GM23338 (cell line): ENCODE data around the gene TOLLIP. TPM values are rescaled to one million over a fixed set of nuclear protein-coding genes. Genes with fewer than 3 reads are reported as not detected.

Experiments used
- ATAC-seq: fragments of 200-7000 bp; cut with Tn5 transposase; 3 replicates; pipeline ENCODE4 v1.9.1; 2020
- DNase-seq: peaks from one replicate; pipeline ENCODE4 v3.0.0-alpha.2; 2015; ENCODE audit warnings: low spot score
- H2AFZ ChIP-seq: fragments of 200-600 bp; sonication (generic); 2 replicates; pipeline ENCODE4 v1.8.0; 2016; ENCODE audit warnings: antibody characterized with exemption, mild to moderate bottlenecking, moderate library complexity
- H3F3A ChIP-seq: fragments of 200-600 bp; sonication (generic); replicated peaks from 2 replicates; pipeline ENCODE4 v1.8.0; 2017; ENCODE audit warnings: antibody characterized with exemption, mixed run types, low read depth
- H3K27ac ChIP-seq: fragments of 200-600 bp; sonication (generic); 2 replicates; pipeline ENCODE4 v1.6.1; 2016; ENCODE audit warnings: low read depth
- H3K27me3 ChIP-seq: fragments of 200-600 bp; sonication (generic); 2 replicates; pipeline ENCODE4 v1.8.0; 2016; ENCODE audit warnings: mild to moderate bottlenecking, mixed run types, moderate library complexity; ENCODE audit not compliant: insufficient read depth
- H3K36me3 ChIP-seq: fragments of 200-600 bp; sonication (generic); 2 replicates; pipeline ENCODE4 v1.8.0; 2016; ENCODE audit warnings: mild to moderate bottlenecking; ENCODE audit not compliant: insufficient read depth
- H3K4me1 ChIP-seq: fragments of 200-600 bp; sonication (generic); 2 replicates; pipeline ENCODE4 v1.8.0; 2016; ENCODE audit warnings: mild to moderate bottlenecking, moderate library complexity; ENCODE audit not compliant: insufficient read depth
- H3K4me2 ChIP-seq: fragments of 200-600 bp; sonication (generic); 2 replicates; pipeline ENCODE4 v1.7.1; 2017; ENCODE audit warnings: mixed run types
- H3K4me3 ChIP-seq: fragments of 200-600 bp; sonication (generic); 2 replicates; pipeline ENCODE4 v1.6.1; 2016; ENCODE audit warnings: mixed run types
- H3K79me2 ChIP-seq: fragments of 200-600 bp; sonication (generic); replicated peaks from 2 replicates; pipeline ENCODE4 v1.8.0; 2017; ENCODE audit warnings: mild to moderate bottlenecking; ENCODE audit not compliant: insufficient read depth
- H3K9me2 ChIP-seq: fragments of 200-600 bp; sonication (generic); 2 replicates; pipeline ENCODE4 v1.8.0; 2017; ENCODE audit not compliant: insufficient read depth
- H4K20me1 ChIP-seq: fragments of 200-600 bp; sonication (generic); replicated peaks from 2 replicates; pipeline ENCODE4 v1.8.0; 2017; ENCODE audit warnings: mild to moderate bottlenecking; ENCODE audit not compliant: insufficient read depth
- H3K27ac Mint-ChIP-seq: 2 replicates; pipeline ENCODE4 v1.8.0; 2020; ENCODE audit warnings: inconsistent platforms, mild to moderate bottlenecking, moderate library complexity, mixed read lengths
- H3K27me3 Mint-ChIP-seq: 3 replicates; pipeline ENCODE4 v1.8.0; 2022; ENCODE audit warnings: low read depth, mild to moderate bottlenecking, moderate library complexity, mixed read lengths, inconsistent platforms; ENCODE audit not compliant: insufficient read depth, poor library complexity
- H3K36me3 Mint-ChIP-seq: 3 replicates; pipeline ENCODE4 v1.8.0; 2021; ENCODE audit warnings: low read depth, mild to moderate bottlenecking, inconsistent platforms, moderate library complexity, mixed read lengths
- H3K4me1 Mint-ChIP-seq: 3 replicates; pipeline ENCODE4 v1.8.0; 2020; ENCODE audit warnings: mild to moderate bottlenecking, inconsistent platforms, mixed read lengths
- H3K4me3 Mint-ChIP-seq: 3 replicates; pipeline ENCODE4 v1.8.0; 2021; ENCODE audit warnings: moderate library complexity, mild to moderate bottlenecking, inconsistent platforms, mixed read lengths
- H3K9me3 Mint-ChIP-seq: 3 replicates; pipeline ENCODE4 v1.8.0; 2020; ENCODE audit warnings: moderate library complexity, mild to moderate bottlenecking, inconsistent platforms, mixed read lengths
- CREB1 ChIP-seq: fragments of 250-450 bp; sonication (Bioruptor Pico); IDR thresholded peaks from 2 replicates; pipeline ENCODE4 v1.5.0; 2020; ENCODE audit warnings: low read depth, mild to moderate bottlenecking, moderate library complexity
- CTCF ChIP-seq, 2 experiments: fragments of 200-600 bp in 1 of 2; sonication (generic) in 1 of 2; conservative IDR thresholded peaks; 2 replicates each; pipeline versions ENCODE4 v1.5.1 to v1.6.1; 2016 to 2017; ENCODE audit warnings: antibody characterized with exemption in 2 of 2, low read depth in 2 of 2, mild to moderate bottlenecking in 2 of 2, moderate library complexity in 1 of 2
- ETS1 ChIP-seq: IDR thresholded peaks from 2 replicates; pipeline ENCODE4 v1.6.1; 2016; ENCODE audit warnings: antibody characterized with exemption
- EZH2 ChIP-seq: fragments of 200-600 bp; sonication (generic); IDR thresholded peaks from one replicate; pipeline ENCODE4 v1.8.0; 2017; ENCODE audit warnings: antibody characterized with exemption, mild to moderate bottlenecking, low read depth; ENCODE audit not compliant: unreplicated experiment
- JUNB ChIP-seq: IDR thresholded peaks from one replicate; pipeline ENCODE4 v1.6.1; 2016; ENCODE audit warnings: antibody characterized with exemption; ENCODE audit not compliant: unreplicated experiment
- POLR2AphosphoS5 ChIP-seq: IDR thresholded peaks from 2 replicates; pipeline ENCODE4 v1.6.1; 2016; ENCODE audit warnings: antibody characterized with exemption, low read depth
- STAT1 ChIP-seq: IDR thresholded peaks from one replicate; pipeline ENCODE4 v1.6.1; 2016; ENCODE audit warnings: antibody characterized with exemption; ENCODE audit not compliant: unreplicated experiment
- polyA plus RNA-seq: library from polyadenylated mRNA; unstranded; fragments of >200 nt; fragmentation: Nextera tagmentation; extraction: Ambion mirVana; gene quantifications from 2 replicates; pipeline ENCODE4 v1.2.1, GENCODE V29; 2016
- total RNA-seq: library from RNA; depleted of rRNA; stranded (reverse); fragments of >200 nt; shearing (Covaris generic); gene quantifications from 2 replicates; pipeline ENCODE4 v1.2.3, GENCODE V29; 2014
- TF ChIP-seq, protein P1 (sequence below): fragments of 250-450 bp; sonication (Bioruptor Pico); IDR thresholded peaks from 2 replicates; pipeline ENCODE4 v1.5.0; 2020; ENCODE audit warnings: mild to moderate bottlenecking, moderate library complexity
- TF ChIP-seq, protein P2 (sequence below): IDR thresholded peaks from one replicate; pipeline ENCODE4 v1.6.1; 2018; ENCODE audit warnings: antibody characterized with exemption; ENCODE audit not compliant: unreplicated experiment

Gene TOLLIP
- total and polyA plus RNA-seq, 2 experiments from 2014 or later: 13.5 to 18.0 TPM

DNA sequence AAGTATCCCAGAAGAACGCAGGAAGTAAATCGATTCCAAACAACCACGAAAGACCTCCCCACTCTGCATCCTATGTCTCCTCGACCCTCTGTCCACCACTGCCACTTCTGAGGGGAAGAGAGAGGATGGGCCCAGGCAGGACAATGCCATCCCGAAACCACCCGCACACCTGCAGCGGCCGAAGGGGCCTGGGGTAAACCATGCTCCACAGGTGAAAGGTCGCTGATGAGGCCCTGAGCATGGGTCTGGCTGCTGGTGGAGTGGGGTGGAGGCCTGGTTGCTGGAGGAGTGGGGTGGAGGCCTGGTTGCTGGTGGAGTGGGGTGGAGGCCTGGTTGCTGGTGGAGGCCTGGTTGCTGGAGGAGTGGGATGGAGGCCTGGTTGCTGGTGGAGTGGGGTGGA is 13.1 kb downstream of the TOLLIP start (continued):
- TF ChIP-seq, protein P1, sequence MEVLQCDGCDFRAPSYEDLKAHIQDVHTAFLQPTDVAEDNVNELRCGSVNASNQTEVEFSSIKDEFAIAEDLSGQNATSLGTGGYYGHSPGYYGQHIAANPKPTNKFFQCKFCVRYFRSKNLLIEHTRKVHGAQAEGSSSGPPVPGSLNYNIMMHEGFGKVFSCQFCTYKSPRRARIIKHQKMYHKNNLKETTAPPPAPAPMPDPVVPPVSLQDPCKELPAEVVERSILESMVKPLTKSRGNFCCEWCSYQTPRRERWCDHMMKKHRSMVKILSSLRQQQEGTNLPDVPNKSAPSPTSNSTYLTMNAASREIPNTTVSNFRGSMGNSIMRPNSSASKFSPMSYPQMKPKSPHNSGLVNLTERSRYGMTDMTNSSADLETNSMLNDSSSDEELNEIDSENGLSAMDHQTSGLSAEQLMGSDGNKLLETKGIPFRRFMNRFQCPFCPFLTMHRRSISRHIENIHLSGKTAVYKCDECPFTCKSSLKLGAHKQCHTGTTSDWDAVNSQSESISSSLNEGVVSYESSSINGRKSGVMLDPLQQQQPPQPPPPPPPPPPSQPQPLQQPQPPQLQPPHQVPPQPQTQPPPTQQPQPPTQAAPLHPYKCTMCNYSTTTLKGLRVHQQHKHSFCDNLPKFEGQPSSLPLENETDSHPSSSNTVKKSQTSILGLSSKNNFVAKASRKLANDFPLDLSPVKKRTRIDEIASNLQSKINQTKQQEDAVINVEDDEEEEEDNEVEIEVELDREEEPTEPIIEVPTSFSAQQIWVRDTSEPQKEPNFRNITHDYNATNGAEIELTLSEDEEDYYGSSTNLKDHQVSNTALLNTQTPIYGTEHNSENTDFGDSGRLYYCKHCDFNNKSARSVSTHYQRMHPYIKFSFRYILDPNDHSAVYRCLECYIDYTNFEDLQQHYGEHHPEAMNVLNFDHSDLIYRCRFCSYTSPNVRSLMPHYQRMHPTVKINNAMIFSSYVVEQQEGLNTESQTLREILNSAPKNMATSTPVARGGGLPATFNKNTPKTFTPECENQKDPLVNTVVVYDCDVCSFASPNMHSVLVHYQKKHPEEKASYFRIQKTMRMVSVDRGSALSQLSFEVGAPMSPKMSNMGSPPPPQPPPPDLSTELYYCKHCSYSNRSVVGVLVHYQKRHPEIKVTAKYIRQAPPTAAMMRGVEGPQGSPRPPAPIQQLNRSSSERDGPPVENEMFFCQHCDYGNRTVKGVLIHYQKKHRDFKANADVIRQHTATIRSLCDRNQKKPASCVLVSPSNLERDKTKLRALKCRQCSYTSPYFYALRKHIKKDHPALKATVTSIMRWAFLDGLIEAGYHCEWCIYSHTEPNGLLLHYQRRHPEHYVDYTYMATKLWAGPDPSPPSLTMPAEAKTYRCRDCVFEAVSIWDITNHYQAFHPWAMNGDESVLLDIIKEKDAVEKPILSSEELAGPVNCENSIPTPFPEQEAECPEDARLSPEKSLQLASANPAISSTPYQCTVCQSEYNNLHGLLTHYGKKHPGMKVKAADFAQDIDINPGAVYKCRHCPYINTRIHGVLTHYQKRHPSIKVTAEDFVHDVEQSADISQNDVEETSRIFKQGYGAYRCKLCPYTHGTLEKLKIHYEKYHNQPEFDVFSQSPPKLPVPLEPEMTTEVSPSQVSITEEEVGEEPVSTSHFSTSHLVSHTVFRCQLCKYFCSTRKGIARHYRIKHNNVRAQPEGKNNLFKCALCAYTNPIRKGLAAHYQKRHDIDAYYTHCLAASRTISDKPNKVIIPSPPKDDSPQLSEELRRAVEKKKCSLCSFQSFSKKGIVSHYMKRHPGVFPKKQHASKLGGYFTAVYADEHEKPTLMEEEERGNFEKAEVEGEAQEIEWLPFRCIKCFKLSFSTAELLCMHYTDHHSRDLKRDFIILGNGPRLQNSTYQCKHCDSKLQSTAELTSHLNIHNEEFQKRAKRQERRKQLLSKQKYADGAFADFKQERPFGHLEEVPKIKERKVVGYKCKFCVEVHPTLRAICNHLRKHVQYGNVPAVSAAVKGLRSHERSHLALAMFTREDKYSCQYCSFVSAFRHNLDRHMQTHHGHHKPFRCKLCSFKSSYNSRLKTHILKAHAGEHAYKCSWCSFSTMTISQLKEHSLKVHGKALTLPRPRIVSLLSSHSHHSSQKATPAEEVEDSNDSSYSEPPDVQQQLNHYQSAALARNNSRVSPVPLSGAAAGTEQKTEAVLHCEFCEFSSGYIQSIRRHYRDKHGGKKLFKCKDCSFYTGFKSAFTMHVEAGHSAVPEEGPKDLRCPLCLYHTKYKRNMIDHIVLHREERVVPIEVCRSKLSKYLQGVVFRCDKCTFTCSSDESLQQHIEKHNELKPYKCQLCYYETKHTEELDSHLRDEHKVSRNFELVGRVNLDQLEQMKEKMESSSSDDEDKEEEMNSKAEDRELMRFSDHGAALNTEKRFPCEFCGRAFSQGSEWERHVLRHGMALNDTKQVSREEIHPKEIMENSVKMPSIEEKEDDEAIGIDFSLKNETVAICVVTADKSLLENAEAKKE (CRISPR knock-in tag): no peak
- TF ChIP-seq CTCF (conservative IDR thresholded peaks at IDR 0.05; ENCODE audit: low read depth in 2 of 2) (no peak), POLR2AphosphoS5 (no peak)

GRCh38 chr11:1295591-1295990 is 13.8 kb downstream of the TOLLIP start:
- ATAC-seq (no peak), DNase-seq (no peak)
- Histone ChIP-seq H3K79me2 (peaks cover 38% of the 10 kb centered on the region), H3K27me3 (no peaks in the 10 kb centered on the region), H3K27ac (no peak overlapping the region), H3K4me3 (no peak overlapping the region), H3K36me3 (no peaks in the 10 kb centered on the region), H3F3A (0 out of 2 replicates have a peak, but pooled peaks cover 3% of the 10 kb centered on the region), H3K4me2 (no peak overlapping the region), H4K20me1 (no peaks in the 10 kb centered on the region; the same call in 1 of the 2 replicates), H3K4me1 (no peaks in the 10 kb centered on the region), H3K9me2 (no peaks in the 10 kb centered on the region), H2AFZ (no peak overlapping the region)
- Mint-ChIP-seq H3K4me1 (peaks cover 17% of the 10 kb centered on the region), H3K4me3 (no peak overlapping the region), H3K36me3 (peaks cover 15% of the 10 kb centered on the region), H3K27me3 (no peaks in the 10 kb centered on the region), H3K9me3 (no peaks in the 10 kb centered on the region), H3K27ac (no peak overlapping the region)
- no peak for TF ChIP-seq CREB1 (CRISPR knock-in tag)
- no peak for TF ChIP-seq JUNB
- no peak for TF ChIP-seq ETS1
- TF ChIP-seq POLR2AphosphoS5: no peak
- TF ChIP-seq, protein P2, sequence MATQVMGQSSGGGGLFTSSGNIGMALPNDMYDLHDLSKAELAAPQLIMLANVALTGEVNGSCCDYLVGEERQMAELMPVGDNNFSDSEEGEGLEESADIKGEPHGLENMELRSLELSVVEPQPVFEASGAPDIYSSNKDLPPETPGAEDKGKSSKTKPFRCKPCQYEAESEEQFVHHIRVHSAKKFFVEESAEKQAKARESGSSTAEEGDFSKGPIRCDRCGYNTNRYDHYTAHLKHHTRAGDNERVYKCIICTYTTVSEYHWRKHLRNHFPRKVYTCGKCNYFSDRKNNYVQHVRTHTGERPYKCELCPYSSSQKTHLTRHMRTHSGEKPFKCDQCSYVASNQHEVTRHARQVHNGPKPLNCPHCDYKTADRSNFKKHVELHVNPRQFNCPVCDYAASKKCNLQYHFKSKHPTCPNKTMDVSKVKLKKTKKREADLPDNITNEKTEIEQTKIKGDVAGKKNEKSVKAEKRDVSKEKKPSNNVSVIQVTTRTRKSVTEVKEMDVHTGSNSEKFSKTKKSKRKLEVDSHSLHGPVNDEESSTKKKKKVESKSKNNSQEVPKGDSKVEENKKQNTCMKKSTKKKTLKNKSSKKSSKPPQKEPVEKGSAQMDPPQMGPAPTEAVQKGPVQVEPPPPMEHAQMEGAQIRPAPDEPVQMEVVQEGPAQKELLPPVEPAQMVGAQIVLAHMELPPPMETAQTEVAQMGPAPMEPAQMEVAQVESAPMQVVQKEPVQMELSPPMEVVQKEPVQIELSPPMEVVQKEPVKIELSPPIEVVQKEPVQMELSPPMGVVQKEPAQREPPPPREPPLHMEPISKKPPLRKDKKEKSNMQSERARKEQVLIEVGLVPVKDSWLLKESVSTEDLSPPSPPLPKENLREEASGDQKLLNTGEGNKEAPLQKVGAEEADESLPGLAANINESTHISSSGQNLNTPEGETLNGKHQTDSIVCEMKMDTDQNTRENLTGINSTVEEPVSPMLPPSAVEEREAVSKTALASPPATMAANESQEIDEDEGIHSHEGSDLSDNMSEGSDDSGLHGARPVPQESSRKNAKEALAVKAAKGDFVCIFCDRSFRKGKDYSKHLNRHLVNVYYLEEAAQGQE: no peak
- TF ChIP-seq STAT1: no peak
- TF ChIP-seq EZH2: no peak
